Mammary epithelial cell (primary cell): ENCODE data around the gene ALDH6A1.
"Not testable (repeated sequence)": the region's sequence is repeated elsewhere in the genome, so short reads cannot be mapped to it uniquely, and the experiment has no call there.

Experiments used
- CTCF ChIP-seq, 2 donors: IDR thresholded peaks in 1 of 2; conservative IDR thresholded peaks in 1 of 2; 2 replicates each; pipeline ENCODE4 v1.5.1; 2011 to 2012; ENCODE audit warnings: inconsistent platforms in 2 of 2, low read length in 2 of 2, mild to moderate bottlenecking in 2 of 2, control low read depth in 1 of 2, low read depth in 1 of 2; ENCODE audit not compliant: insufficient read depth in 1 of 2; ENCODE audit errors: extremely low read depth in 1 of 2
- EZH2 ChIP-seq: IDR thresholded peaks from 2 replicates; pipeline ENCODE4 v1.6.1; 2012; ENCODE audit warnings: low read length, inconsistent platforms, borderline replicate concordance

DNA sequence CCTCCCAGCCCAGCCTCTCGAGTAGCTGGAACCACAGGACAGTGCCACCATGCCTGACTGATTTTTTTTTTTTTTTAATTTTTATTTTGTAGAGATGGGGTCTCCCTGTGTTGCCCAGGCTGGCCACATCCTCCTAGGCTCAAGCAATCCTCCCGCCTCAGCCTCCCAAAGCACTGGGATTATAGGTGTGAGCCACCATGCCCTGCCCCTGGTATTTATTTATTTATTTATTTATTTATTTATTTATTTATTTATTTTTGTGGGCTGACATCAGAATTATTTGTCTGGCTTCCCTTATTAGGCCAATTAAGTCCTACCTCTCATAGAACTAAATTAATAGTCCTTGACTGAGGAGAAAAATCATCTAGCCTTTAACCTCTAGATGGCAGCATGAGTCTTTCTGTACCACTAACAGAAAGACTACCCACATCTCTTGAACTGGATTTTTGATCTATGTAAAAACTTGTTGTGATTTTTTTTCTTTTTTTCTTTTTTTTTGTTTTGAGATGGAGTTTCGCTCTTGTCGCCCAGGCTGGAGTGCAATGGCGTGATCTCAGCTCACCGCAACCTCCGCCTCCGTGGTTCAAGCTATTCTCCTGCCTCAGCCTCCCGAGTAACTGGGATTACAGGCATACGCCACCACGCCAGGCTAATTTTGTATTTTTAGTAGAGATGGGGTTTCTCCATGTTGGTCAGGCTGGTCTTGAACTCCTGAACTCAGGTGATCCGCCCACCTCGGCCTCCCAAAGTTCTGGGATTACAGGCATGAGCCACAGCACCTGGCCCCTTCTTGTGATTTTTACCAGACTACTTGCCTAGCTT lies 27.4 kb upstream of the ALDH6A1 start:
- TF ChIP-seq CTCF (conservative IDR thresholded peaks at IDR 0.05 in 1 of 2, IDR thresholded peaks at IDR 0.05 in 1 of 2; ENCODE audit: extremely low read depth in 1 of 2, insufficient read depth in 1 of 2, low read depth in 1 of 2, low read length in 2 of 2), result peak; percentile 61 to 62
- not testable (repeated sequence) for TF ChIP-seq EZH2
